Measurements from ENCODE around the gene PLEKHO2.

GRCh38 chr15:64897345-64897985 lies 55.8 kb downstream of the PLEKHO2 start:
- TF ChIP-seq CTCF (IDR thresholded peaks at IDR 0.05; ENCODE audit: low read depth, low read length, poor library complexity, severe bottlenecking) = no peak
- no peak for TF ChIP-seq EZH2phosphoT487 (IDR thresholded peaks at IDR 0.05; ENCODE audit: borderline replicate concordance, low read length)
